ENCODE measurements around the gene TLE2.

Gene TLE2

GRCh38 chr19:2983351-2984214 lies 45.5 kb downstream of the TLE2 start:
- Mint-ChIP-seq H3K9me3 (no peaks in the 10 kb centered on the region), H3K27me3 (ENCODE audit: low read depth) (peaks cover 39% of the 10 kb centered on the region), H3K27ac (peak overlapping the region; percentile 49 to 93 (median 76)), H3K4me3 (peak overlapping the region; percentile 24 to 66 (median 51)), H3K4me1 (peaks cover 34% of the 10 kb centered on the region), H3K36me3 (ENCODE audit: low read depth) (no peaks in the 10 kb centered on the region)
- TF ChIP-seq CTCF (IDR thresholded peaks at IDR 0.05; ENCODE audit: unreplicated experiment in 3 of 3), result no peak

- H3K4me3 Mint-ChIP-seq, result peak overlapping the region; percentile 24 to 66 (median 51)
- TF ChIP-seq CTCF (IDR thresholded peaks at IDR 0.05; ENCODE audit: unreplicated experiment in 3 of 3), result no peak
- H3K9me3 Mint-ChIP-seq, result no peaks in the 10 kb centered on the region
- H3K36me3 Mint-ChIP-seq (ENCODE audit: low read depth), result no peaks in the 10 kb centered on the region
- peaks cover 34% of the 10 kb centered on the region for H3K4me1 Mint-ChIP-seq
- H3K27me3 Mint-ChIP-seq (ENCODE audit: low read depth), result peaks cover 39% of the 10 kb centered on the region
- peak overlapping the region; percentile 49 to 93 (median 76) for H3K27ac Mint-ChIP-seq
Observed at GRCh38 chr19:2982983-2983350, 46.1 kb downstream of the TLE2 start.

- Mint-ChIP-seq H3K27me3 (ENCODE audit: low read depth) (peaks cover 39% of the 10 kb centered on the region), H3K4me1 (peaks cover 38% of the 10 kb centered on the region)
Observed at GRCh38 chr19:2982561-2982960, 46.5 kb downstream of the TLE2 start.

GRCh38 chr19:2981898-2982297 lies 47.2 kb downstream of the TLE2 start:
- no peak for TF ChIP-seq CTCF (IDR thresholded peaks at IDR 0.05; ENCODE audit: unreplicated experiment in 3 of 3)
- no peaks in the 10 kb centered on the region for H3K9me3 Mint-ChIP-seq
- H3K36me3 Mint-ChIP-seq (ENCODE audit: low read depth), result no peaks in the 10 kb centered on the region
- H3K4me1 Mint-ChIP-seq, result peaks cover 39% of the 10 kb centered on the region
- H3K27me3 Mint-ChIP-seq (ENCODE audit: low read depth), result peaks cover 43% of the 10 kb centered on the region
- peak overlapping the region in 2 of 3 experiments; percentile 27 to 52 for H3K4me3 Mint-ChIP-seq
- peak overlapping the region in 2 of 3 experiments; percentile 65 to 71 for H3K27ac Mint-ChIP-seq

More at GRCh38 chr19:2982561-2982960, 46.5 kb downstream of the TLE2 start:
- H3K9me3 Mint-ChIP-seq, result no peaks in the 10 kb centered on the region
- peak overlapping the region in 1 of 3 experiments; percentile 32 for H3K4me3 Mint-ChIP-seq
- H3K36me3 Mint-ChIP-seq (ENCODE audit: low read depth), result no peaks in the 10 kb centered on the region
- H3K27ac Mint-ChIP-seq, result peak overlapping the region in 2 of 3 experiments; percentile 76 to 93
- no peak for TF ChIP-seq CTCF (IDR thresholded peaks at IDR 0.05; ENCODE audit: unreplicated experiment in 3 of 3)

- H3K9me3 Mint-ChIP-seq, result no peaks in the 10 kb centered on the region
- peaks cover 59% of the 10 kb centered on the region for H3K27me3 Mint-ChIP-seq (ENCODE audit: low read depth)
- no peak overlapping the region for H3K27ac Mint-ChIP-seq
- H3K36me3 Mint-ChIP-seq (ENCODE audit: low read depth), result no peaks in the 10 kb centered on the region
- peaks cover 46% of the 10 kb centered on the region for H3K4me1 Mint-ChIP-seq
- no peak overlapping the region for H3K4me3 Mint-ChIP-seq
- no peak for TF ChIP-seq CTCF (IDR thresholded peaks at IDR 0.05; ENCODE audit: unreplicated experiment in 3 of 3)
Observed at GRCh38 chr19:2978772-2979171, 50.3 kb downstream of the TLE2 start.

Measured in nephron (organoid).